Fibroblast of the aortic adventitia (primary cell): ENCODE results near the gene FBXW12. TPM values are rescaled to one million over a fixed set of nuclear protein-coding genes. Genes with fewer than 3 reads are reported as not detected.

Experiments used
- DNase-seq: peaks from one replicate; pipeline ENCODE4 v3.0.0-alpha.2; 2010; ENCODE audit warnings: low read depth
- H3K4me3 ChIP-seq: 2 replicates; pipeline ENCODE4 v1.5.1; 2011; ENCODE audit warnings: low read depth, mild to moderate bottlenecking, control low read depth, low read length, moderate library complexity
- total RNA-seq: library from RNA; depleted of rRNA; stranded (reverse); fragments of >200 nt; gene quantifications from 2 replicates; pipeline ENCODE4 v1.2.3, GENCODE V29; 2012; ENCODE audit warnings: low replicate concordance
- TF ChIP-seq, protein P1 (sequence below): IDR thresholded peaks from 2 replicates; pipeline ENCODE4 v1.5.1; 2011; ENCODE audit warnings: mild to moderate bottlenecking, low read length, control low read depth, inconsistent platforms; ENCODE audit not compliant: insufficient read depth

FBXW12 gene
- total RNA-seq, 1 donor: 0.27 TPM

DNA sequence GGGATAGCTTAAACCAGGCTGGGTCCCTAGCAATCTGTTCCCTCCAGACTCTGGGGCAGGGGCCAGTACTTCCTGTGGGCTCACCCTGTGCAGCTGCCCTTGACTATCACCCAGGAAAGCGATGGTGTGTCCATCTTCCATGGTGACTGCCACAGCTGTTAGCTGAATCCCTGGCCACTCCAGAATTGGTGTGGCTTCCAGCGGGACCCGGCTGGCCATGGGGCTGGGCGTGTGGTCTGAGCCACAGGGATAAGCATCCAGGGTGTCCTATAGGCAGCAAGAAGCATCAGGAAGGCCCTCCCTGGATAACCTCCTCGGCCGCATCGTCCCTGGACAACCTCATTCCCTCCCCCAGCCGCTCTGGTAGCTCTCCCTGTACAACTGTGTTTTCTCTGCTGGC is 50.7 kb downstream of the FBXW12 start:
- H3K4me3 ChIP-seq: no peak overlapping the region
- TF ChIP-seq, protein P1, sequence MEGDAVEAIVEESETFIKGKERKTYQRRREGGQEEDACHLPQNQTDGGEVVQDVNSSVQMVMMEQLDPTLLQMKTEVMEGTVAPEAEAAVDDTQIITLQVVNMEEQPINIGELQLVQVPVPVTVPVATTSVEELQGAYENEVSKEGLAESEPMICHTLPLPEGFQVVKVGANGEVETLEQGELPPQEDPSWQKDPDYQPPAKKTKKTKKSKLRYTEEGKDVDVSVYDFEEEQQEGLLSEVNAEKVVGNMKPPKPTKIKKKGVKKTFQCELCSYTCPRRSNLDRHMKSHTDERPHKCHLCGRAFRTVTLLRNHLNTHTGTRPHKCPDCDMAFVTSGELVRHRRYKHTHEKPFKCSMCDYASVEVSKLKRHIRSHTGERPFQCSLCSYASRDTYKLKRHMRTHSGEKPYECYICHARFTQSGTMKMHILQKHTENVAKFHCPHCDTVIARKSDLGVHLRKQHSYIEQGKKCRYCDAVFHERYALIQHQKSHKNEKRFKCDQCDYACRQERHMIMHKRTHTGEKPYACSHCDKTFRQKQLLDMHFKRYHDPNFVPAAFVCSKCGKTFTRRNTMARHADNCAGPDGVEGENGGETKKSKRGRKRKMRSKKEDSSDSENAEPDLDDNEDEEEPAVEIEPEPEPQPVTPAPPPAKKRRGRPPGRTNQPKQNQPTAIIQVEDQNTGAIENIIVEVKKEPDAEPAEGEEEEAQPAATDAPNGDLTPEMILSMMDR: no peak
- no peak for DNase-seq

DNA sequence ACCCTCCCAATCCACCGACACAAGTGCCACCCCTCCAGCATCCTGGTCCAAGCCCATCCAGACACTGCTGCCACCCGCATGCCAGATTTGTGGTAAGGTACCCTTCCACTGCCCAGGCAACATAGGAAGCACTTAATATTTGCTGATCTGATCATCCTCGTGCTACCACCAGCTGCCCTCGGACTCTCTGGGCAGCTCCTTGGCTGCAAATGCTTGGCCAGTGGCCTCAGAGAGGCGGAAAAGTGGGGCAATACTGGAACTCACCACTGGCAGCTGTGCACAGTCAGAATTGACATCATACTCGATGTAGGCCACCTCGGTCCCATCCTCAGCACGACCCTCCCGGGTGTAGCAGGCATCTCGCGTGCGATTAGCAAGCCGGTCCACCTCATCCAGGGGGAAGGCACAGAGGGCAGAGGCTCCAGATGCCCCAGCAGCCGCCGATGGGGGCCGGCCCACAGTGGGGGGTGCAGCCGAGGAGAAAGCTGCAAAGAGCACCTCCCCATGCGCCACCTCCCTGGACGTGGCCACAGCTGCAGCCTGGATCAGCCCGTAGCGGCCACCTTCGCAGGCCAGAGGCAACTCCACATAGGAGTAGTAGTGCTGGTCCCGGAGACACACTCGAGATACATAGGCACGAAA is 51.3 kb downstream of the FBXW12 start:
- TF ChIP-seq, protein P1: no peak
- DNase-seq: no peak
- no peak overlapping the region for H3K4me3 ChIP-seq

DNA sequence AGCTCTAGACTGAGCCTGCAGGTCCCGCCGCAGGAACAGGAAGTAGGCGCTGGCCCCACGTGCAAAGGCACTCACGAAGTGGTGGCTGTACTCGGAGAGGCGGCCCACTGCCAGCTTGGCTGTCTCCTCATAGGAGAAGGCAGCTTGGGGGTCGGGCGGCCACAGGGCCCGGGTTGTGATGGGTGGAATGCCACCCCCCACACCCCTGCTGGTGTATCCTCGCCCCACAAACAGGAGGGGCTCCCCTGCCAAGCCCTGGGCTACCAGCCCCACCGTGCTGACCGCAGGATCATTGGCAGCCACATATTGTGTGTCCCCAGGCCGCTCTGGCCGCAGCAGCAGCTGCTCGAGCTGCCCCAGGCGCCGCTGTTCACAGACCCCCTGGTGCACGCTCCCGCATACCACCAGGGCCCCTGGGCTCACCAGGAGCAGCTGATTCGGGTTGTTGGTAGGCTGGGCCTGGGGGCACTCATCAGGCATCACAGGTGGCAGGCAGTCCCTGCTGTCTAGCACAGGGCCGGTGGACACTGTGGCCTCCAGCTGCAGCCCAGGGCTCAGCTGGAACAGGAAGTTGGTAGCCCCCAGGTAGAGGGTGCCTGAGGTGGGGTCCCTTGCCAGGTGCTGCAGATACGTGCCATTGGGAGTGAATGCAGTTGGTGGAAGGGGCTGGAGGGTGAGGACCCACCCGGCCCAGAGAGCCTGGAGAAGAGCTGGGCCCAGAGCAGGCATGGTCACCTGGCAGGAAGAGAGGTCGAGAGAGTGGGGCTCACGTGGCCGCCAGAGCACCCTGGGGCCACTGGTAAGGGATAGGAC is 52.1 kb downstream of the FBXW12 start:
- no peak overlapping the region for H3K4me3 ChIP-seq
- DNase-seq: no peak
- TF ChIP-seq, protein P1: no peak

DNA sequence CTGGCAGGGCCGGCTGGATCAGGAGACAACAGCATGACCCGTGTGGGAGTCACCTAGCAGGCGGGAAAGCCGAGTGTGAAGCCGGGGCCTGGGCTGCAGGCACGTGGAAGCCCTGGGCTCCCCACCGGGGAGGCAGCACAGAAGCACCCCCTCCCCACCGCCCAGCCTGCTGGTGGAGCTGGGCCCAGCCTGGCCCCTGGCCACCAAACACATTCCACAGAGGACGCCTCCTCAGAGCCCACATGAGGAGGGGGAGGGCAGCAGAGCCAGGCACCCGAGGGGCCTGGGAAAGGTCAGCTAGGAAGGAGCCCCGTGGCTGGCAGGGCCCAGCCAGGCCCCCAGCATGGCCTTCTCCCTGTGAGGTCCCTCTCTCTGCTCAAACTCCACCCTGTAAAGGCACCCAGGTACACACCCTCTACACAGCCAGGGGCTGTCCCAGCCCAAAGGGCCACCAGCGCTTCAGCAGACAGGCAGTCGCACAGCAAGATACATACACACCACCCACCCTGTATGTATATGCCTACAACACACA is 53.3 kb downstream of the FBXW12 start:
- DNase-seq: no peak
- H3K4me3 ChIP-seq: no peak overlapping the region
- TF ChIP-seq, protein P1: no peak

DNA sequence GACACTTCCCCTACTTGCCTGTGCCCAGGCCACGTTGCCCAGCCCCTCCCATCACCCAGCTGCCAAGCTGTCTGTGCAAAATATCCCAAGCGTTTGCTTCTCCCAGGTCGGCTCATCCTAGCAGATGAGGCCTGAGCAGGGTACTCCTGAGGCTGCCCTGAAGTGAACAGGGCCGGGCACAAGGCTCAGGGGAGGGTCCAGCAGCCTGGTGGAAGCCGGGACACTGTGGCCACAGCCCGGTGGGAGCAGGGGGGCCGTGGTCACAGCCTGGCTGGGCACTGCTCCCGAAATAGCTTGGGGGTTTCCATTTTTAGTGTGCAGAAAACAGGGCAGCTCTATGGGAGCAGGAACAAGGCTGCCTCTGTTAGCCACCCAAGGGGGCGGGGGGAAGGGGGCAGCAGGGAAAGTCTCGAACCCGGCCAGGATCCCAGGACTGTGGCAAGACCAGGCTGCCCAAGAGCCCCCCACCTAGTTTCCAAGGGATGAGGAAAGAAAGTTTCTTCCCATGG is 54.4 kb downstream of the FBXW12 start:
- no peak for DNase-seq
- no peak overlapping the region for H3K4me3 ChIP-seq
- TF ChIP-seq, protein P1: no peak

DNA sequence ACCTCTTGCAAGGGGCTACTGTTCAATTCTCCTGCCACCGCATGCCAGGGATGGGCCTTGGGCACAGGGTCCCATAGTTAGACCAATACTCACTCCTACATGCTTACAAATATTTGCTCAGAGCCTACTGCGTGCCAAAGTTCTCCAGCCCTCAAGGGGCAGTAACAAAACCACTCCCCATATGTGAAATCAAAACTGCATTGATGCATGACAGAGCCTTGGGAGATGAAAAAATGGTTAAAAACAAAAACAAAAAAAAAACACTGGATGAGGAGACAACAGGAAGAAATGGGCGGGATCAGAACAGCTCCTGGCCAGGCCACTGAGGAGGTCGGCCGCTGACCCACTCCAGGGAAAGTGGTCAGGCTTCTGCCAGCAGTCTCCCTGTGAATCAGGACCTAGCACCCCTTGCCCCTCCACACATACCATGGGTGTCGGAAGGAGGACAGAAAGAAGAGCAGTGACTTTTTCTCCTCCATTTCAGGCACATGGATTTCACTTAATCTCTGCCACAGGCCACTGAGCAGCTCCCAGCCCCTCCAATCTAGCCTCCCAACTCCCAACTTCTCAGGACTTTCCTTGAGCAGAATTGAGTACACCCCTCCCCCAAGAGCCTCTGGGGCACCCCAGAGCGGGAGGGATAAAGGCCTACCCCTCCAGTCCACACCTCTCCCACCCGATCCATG is 55.1 kb downstream of the FBXW12 start:
- DNase-seq: no peak
- TF ChIP-seq, protein P1: no peak

More for the DNA sequence above, 55.1 kb downstream of the FBXW12 start:
- H3K4me3 ChIP-seq: peak overlapping the region; percentile 37
